HG03135 (cell line): ENCODE data around the gene CKB.
A peak's percentile ranks its signal among the peaks of the same experiment; 100 is the strongest.
"Not testable (repeated sequence)": the region's sequence is repeated elsewhere in the genome, so short reads cannot be mapped to it uniquely, and the experiment has no call there.

ENCODE experiments used
- ATAC-seq: cut with Tn5 transposase; IDR thresholded peaks from one replicate; pipeline ENCODE4 v1.9.1; 2021; ENCODE audit warnings: mild to moderate bottlenecking, moderate library complexity; ENCODE audit not compliant: unreplicated experiment

The CKB gene

GRCh38 chr14:103528146-103528586, 5.5 kb upstream of the CKB start:
- ATAC-seq: no peak

- peak; percentile 59 for ATAC-seq
Measured at GRCh38 chr14:103527408-103528145, 4.9 kb upstream of the CKB start.

DNA sequence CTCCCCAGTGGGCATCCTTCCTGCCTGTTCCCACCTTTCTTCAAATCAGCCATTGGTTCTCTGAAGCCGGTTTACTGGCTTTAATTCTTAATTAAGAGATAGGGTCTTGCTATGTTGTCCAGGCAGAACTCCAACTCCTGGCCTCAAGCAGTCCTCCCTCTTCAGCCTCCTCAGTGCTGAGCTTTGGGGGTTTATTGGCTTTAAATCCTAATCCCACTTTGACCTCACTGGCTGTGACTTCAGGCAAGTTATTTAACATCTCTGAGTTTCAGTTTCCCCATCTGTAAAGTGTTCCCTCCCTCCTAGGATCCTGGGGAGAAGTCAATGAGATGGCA, 4.3 kb upstream of the CKB start:
- ATAC-seq: no peak

DNA sequence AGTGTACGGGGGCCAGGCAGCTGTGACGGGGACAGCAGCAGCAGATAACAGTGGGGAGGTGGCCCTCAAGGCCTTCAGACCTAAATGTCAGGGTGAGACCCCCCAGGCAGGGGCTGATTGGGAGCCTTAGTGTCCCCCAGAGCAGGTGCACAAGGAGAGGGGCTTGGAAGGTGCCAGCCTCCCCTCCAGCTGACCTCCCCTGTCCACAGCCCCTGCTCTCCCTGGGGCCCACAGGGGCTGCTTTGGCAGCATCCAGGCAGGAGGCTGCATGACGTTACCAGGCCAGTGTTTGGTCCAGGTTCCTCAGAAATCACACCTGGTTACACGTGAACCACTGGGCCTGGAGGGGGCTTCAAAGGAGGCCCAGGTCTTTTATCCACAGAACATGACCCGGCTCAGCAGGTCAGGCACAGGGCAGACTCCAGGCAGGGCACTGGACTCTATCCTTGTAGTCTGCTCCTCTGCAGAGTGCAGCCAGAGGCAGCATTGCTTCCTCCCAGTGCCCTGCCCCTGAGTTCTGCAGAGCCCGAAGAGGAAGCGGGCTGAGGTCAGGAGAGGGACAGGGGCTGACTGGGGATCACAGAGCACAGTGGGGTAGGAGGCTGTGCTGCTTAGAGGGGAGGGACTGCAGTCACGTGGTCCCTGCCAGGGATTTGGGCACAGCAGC, 3.8 kb upstream of the CKB start:
- no peak for ATAC-seq

DNA sequence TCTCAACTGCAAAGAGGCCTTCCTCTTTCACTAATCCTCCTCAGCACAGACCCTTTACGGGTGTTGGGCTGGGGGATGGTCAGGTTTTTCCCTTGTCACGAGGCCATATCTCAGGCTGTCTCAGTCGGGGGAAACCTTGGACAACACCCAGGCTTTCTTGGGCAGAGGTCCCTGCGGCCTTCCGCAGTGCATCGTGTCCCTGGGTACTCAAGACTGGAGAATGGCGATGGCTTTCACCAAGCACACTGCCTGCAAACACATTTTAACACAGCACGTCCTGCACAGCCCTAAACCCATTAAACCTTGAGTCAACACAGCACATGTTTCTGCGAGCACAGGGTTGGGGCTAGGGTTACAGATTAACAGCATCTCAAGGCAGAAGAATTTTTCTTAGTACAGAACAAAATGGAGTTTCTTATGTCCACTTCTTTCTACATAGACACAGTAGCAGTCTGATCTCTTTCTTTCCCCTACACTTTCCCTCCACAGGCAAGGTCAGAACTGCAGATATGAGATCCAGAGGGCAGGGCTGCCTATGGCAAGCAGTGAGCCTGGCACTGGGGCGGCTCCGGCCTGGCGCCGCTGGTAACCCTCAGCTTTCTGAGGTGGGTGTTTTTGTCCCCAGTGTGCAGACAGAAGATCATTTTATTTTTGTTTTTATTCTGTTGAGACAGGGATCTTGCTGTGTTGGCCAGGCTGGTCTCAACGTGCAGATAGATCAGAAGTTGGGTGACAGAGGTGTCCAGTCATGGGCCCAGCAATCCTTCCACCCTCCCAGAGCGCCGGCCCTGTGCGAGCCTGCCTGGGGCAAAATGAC, 3.0 kb upstream of the CKB start:
- not testable (repeated sequence) for ATAC-seq

GRCh38 chr14:103524002-103524935, 1.6 kb upstream of the CKB start:
- no peak for ATAC-seq

DNA sequence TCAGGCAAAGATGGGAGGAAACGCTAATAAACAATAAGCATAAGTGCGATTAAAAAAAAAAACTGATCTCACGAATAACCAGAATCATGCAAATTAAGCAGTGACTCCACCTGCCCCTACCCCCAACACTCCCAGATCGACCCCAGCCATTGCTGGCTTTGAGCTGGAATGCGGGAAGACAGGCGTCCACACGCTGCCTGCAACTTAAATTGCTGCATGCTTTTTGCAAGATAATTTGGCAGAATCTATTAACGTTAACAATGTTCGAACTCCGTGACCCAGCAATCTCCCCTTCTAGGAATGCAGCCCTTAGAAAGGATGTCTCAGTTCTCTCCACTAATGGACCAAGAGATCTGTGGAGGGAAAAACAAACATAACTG, 935 bp upstream of the CKB start:
- no peak for ATAC-seq

- ATAC-seq: no peak
Measured at GRCh38 chr14:103521951-103522563, 573 bp downstream of the CKB start.

GRCh38 chr14:103521438-103521950, 1.1 kb downstream of the CKB start:
- ATAC-seq: no peak

- ATAC-seq: no peak
Measured at GRCh38 chr14:103520657-103521437, 1.8 kb downstream of the CKB start.

DNA sequence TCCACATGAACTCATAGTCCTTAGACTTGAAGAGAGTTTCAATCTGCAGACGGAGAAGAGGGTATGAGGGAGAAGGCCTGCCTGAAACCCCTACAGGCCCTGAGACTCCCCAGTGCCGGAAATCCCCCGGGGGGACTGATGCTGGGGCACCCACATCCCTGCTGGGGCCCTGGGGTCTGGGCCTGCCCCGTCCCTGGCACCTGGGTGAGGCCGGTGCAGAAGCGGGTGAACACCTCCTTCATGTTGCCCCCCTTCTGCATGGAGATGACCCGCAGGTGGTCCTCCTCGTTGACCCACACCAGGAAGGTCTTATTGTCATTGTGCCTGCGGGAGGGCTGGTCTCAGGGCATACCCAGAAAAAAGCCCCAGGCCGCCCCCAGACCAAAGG, 2.4 kb downstream of the CKB start:
- ATAC-seq: no peak

GRCh38 chr14:103519837-103520212, 2.8 kb downstream of the CKB start:
- no peak for ATAC-seq

DNA sequence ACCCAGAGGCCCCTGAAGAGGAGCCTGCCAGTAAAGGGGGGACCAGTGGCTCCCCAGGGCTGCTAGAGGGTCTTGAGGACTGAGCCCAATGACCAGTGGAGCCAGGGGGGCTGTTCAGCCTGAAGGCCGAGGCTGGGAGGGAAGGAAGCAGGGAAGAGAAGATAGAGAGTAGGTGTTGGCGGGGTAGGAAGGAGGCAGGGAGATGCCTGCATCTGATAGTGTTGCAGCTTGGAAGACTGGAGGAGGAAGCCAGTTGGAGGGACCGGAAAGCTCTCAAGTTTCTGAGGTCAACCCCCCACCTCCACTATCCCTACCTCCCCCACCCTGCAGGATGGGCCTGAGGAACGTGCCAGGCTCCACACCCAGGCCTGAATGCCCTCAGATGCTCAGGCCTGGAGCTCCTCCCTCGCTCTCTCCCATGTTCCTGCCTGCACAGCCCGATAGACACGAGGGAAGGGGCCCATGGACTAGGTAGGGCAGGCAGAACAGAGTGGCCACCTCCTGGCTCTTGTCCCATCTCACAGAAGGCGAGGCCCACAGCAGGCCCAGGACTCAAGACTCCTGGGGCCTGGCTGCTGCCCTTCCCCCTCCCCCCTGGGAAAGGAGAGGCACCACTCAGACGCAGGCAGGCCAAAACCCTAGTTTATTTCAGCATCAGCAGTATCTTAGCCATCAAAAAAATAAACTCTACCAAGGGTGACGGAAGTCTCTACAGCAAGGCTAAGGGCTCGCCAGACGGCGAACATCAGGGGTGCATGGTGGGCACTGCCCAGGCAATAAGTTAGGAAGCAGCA, 3.4 kb downstream of the CKB start:
- ATAC-seq: no peak

- ATAC-seq: no peak
Measured at GRCh38 chr14:103518422-103519042, 4.1 kb downstream of the CKB start.

- ATAC-seq: no peak
Measured at GRCh38 chr14:103517721-103518421, 4.8 kb downstream of the CKB start.

- ATAC-seq: no peak
Measured at GRCh38 chr14:103517174-103517566, 5.5 kb downstream of the CKB start.

- ATAC-seq: no peak
Measured at GRCh38 chr14:103516426-103517173, 6.0 kb downstream of the CKB start.
